HepG2 (cell line): ENCODE results near the gene RNH1. TPM values are rescaled to one million over a fixed set of nuclear protein-coding genes. Genes with fewer than 3 reads are reported as not detected.
A peak's percentile ranks its signal among the peaks of the same experiment; 100 is the strongest.

Source experiments
- DNMT1 ChIP-seq: sonication (generic); formaldehyde crosslinking; IDR thresholded peaks from 2 replicates; pipeline ENCODE4 v1.5.1; 2020; ENCODE audit warnings: mild to moderate bottlenecking, missing genetic modification reagents
- NR2F6 ChIP-seq, 2 experiments: IDR thresholded peaks; 2 replicates each; pipeline ENCODE4 v1.6.1; 2016; ENCODE audit warnings: antibody characterized with exemption in 1 of 2, mild to moderate bottlenecking in 1 of 2
- NR3C1 ChIP-seq: sonication (generic); formaldehyde crosslinking; IDR thresholded peaks from 2 replicates; pipeline ENCODE4 v1.4.0; 2020; ENCODE audit warnings: missing genetic modification reagents
- THYN1 ChIP-seq: sonication (generic); formaldehyde crosslinking; IDR thresholded peaks from 2 replicates; pipeline ENCODE4 v1.8.1; 2023; ENCODE audit warnings: low read depth, mild to moderate bottlenecking, moderate library complexity, missing genetic modification reagents, borderline replicate concordance
- TOE1 ChIP-seq: sonication (generic); formaldehyde crosslinking; IDR thresholded peaks from 2 replicates; pipeline ENCODE4 v1.4.0; 2020; ENCODE audit warnings: mild to moderate bottlenecking, missing genetic modification reagents
- ZBTB7A ChIP-seq: sonication (generic); formaldehyde crosslinking; IDR thresholded peaks from 2 replicates; pipeline ENCODE4 v1.8.0; 2022; ENCODE audit warnings: mild to moderate bottlenecking, missing genetic modification reagents
- ZNF564 ChIP-seq: sonication (generic); formaldehyde crosslinking; IDR thresholded peaks from 2 replicates; pipeline ENCODE4 v1.8.1; 2023; ENCODE audit warnings: mild to moderate bottlenecking, missing genetic modification reagents
- polyA plus RNA-seq, 8 experiments: library from polyadenylated mRNA; depleted of rRNA in 3 of 8; stranded (reverse) in 7 of 8; unstranded in 1 of 8; fragments of >200 nt; fragmentation: Illumina TruSeq in 4 of 8; extraction: Trizol in 4 of 8; gene quantifications; 2 replicates each; pipeline versions ENCODE4 v1.2.1 to v1.2.3, GENCODE V29; 2011 to 2016; ENCODE audit warnings: low read depth in 4 of 8, missing spikeins in 1 of 8, mixed read lengths in 1 of 8; ENCODE audit not compliant: insufficient read depth in 1 of 8
- total RNA-seq, 5 experiments: library from RNA; depleted of rRNA; stranded (reverse); fragments of >200 nt; fragmentation: Illumina TruSeq; extraction: Trizol; gene quantifications; 2 replicates each; pipeline ENCODE4 v1.2.3, GENCODE V29; 2016; ENCODE audit warnings: low read depth in 1 of 5
- TF ChIP-seq, protein P1 (sequence below), 2 experiments: sonication (generic) in 1 of 2; formaldehyde crosslinking in 1 of 2; IDR thresholded peaks; 2 replicates each; pipeline versions ENCODE4 v1.4.0 to v1.6.1; 2016 to 2020; ENCODE audit warnings: borderline replicate concordance in 1 of 2, low read depth in 1 of 2, mild to moderate bottlenecking in 1 of 2, missing genetic modification reagents in 1 of 2
- TF ChIP-seq, protein P2 (sequence below): sonication (generic); formaldehyde crosslinking; IDR thresholded peaks from 2 replicates; pipeline ENCODE4 v1.4.0; 2020; ENCODE audit warnings: missing genetic modification reagents, borderline replicate concordance
- TF ChIP-seq, protein P3 (sequence below): sonication (generic); formaldehyde crosslinking; IDR thresholded peaks from 2 replicates; pipeline ENCODE4 v1.4.0; 2020; ENCODE audit warnings: missing genetic modification reagents
- TF ChIP-seq, protein P4 (sequence below): sonication (generic); formaldehyde crosslinking; IDR thresholded peaks from 2 replicates; pipeline ENCODE4 v1.8.0; 2022; ENCODE audit warnings: missing genetic modification reagents, mild to moderate bottlenecking, moderate library complexity, borderline replicate concordance

The RNH1 gene
- total and polyA plus RNA-seq, 2 of the 13 experiments (the other 11 are each of a cell fraction or from before 2014, with no cell fraction given), result 36.0 to 74.1 TPM

DNA sequence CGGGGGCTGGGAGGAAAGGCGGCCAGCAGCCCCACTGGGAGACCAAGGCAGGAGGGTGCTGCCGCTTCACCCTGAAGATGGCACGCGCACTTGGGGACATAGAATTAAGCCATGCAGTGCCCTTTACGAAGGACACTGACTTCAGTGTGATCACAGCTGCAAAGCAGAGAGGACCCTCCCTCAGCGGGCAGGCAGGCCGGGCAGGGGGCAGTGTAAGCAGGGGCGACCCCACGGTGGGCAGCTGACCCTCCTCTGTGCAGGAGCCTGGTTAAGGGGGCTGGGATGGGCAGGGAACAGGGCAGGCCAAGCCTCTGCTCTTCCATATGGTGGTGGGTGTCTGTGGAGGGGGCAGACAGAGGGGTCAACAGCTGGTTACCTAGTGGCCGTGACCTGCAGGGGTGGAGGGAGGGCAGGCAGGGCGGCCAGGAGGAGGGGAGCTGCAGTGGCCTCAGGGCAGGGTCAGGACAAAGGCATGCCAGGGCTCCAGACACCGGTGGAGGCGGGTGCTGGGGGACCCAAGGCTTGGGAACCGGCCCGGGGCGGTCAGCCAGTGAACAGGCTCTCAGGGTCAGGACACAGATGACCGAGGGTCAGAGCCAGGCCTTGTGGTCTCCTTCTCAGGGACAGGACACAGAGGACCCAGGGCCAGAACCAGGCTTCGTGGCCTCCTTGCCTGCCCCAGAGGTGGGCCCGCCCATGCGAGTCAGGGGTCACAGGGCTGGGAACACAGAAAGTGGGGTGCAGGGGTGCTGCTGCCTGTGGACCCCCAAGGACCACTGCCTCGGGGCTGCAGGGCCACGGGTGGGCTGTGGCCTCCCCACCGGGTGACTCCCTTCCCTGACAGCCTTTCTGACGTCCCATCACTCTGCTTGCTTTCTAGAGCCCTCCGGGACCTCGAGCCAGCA is 46.3 kb upstream of the RNH1 start (continued):
- TF ChIP-seq, protein P1, sequence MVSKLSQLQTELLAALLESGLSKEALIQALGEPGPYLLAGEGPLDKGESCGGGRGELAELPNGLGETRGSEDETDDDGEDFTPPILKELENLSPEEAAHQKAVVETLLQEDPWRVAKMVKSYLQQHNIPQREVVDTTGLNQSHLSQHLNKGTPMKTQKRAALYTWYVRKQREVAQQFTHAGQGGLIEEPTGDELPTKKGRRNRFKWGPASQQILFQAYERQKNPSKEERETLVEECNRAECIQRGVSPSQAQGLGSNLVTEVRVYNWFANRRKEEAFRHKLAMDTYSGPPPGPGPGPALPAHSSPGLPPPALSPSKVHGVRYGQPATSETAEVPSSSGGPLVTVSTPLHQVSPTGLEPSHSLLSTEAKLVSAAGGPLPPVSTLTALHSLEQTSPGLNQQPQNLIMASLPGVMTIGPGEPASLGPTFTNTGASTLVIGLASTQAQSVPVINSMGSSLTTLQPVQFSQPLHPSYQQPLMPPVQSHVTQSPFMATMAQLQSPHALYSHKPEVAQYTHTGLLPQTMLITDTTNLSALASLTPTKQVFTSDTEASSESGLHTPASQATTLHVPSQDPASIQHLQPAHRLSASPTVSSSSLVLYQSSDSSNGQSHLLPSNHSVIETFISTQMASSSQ (IDR thresholded peaks at IDR 0.05; ENCODE audit: low read depth), result no peak
- TF ChIP-seq, protein P1 (CRISPR knock-in tag; IDR thresholded peaks at IDR 0.05; ENCODE audit: borderline replicate concordance), result no peak
- TF ChIP-seq, protein P2, sequence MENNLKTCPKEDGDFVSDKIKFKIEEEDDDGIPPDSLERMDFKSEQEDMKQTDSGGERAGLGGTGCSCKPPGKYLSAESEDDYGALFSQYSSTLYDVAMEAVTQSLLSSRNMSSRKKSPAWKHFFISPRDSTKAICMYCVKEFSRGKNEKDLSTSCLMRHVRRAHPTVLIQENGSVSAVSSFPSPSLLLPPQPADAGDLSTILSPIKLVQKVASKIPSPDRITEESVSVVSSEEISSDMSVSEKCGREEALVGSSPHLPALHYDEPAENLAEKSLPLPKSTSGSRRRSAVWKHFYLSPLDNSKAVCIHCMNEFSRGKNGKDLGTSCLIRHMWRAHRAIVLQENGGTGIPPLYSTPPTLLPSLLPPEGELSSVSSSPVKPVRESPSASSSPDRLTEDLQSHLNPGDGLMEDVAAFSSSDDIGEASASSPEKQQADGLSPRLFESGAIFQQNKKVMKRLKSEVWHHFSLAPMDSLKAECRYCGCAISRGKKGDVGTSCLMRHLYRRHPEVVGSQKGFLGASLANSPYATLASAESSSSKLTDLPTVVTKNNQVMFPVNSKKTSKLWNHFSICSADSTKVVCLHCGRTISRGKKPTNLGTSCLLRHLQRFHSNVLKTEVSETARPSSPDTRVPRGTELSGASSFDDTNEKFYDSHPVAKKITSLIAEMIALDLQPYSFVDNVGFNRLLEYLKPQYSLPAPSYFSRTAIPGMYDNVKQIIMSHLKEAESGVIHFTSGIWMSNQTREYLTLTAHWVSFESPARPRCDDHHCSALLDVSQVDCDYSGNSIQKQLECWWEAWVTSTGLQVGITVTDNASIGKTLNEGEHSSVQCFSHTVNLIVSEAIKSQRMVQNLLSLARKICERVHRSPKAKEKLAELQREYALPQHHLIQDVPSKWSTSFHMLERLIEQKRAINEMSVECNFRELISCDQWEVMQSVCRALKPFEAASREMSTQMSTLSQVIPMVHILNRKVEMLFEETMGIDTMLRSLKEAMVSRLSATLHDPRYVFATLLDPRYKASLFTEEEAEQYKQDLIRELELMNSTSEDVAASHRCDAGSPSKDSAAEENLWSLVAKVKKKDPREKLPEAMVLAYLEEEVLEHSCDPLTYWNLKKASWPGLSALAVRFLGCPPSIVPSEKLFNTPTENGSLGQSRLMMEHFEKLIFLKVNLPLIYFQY (CRISPR knock-in tag), result no peak
- TF ChIP-seq NR3C1 (CRISPR knock-in tag), result no peak
- TF ChIP-seq, protein P3, sequence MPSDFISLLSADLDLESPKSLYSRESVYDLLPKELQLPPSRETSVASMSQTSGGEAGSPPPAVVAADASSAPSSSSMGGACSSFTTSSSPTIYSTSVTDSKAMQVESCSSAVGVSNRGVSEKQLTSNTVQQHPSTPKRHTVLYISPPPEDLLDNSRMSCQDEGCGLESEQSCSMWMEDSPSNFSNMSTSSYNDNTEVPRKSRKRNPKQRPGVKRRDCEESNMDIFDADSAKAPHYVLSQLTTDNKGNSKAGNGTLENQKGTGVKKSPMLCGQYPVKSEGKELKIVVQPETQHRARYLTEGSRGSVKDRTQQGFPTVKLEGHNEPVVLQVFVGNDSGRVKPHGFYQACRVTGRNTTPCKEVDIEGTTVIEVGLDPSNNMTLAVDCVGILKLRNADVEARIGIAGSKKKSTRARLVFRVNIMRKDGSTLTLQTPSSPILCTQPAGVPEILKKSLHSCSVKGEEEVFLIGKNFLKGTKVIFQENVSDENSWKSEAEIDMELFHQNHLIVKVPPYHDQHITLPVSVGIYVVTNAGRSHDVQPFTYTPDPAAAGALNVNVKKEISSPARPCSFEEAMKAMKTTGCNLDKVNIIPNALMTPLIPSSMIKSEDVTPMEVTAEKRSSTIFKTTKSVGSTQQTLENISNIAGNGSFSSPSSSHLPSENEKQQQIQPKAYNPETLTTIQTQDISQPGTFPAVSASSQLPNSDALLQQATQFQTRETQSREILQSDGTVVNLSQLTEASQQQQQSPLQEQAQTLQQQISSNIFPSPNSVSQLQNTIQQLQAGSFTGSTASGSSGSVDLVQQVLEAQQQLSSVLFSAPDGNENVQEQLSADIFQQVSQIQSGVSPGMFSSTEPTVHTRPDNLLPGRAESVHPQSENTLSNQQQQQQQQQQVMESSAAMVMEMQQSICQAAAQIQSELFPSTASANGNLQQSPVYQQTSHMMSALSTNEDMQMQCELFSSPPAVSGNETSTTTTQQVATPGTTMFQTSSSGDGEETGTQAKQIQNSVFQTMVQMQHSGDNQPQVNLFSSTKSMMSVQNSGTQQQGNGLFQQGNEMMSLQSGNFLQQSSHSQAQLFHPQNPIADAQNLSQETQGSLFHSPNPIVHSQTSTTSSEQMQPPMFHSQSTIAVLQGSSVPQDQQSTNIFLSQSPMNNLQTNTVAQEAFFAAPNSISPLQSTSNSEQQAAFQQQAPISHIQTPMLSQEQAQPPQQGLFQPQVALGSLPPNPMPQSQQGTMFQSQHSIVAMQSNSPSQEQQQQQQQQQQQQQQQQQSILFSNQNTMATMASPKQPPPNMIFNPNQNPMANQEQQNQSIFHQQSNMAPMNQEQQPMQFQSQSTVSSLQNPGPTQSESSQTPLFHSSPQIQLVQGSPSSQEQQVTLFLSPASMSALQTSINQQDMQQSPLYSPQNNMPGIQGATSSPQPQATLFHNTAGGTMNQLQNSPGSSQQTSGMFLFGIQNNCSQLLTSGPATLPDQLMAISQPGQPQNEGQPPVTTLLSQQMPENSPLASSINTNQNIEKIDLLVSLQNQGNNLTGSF, result no peak
- TF ChIP-seq THYN1 (CRISPR knock-in tag), result no peak
- TF ChIP-seq NR2F6 (IDR thresholded peaks at IDR 0.05), result peak; percentile 36; the same call in 1 of the 2 replicates
- peak; percentile 64 for TF ChIP-seq NR2F6 (CRISPR knock-in tag; IDR thresholded peaks at IDR 0.05)
- TF ChIP-seq DNMT1 (CRISPR knock-in tag), result no peak
- TF ChIP-seq, protein P4, sequence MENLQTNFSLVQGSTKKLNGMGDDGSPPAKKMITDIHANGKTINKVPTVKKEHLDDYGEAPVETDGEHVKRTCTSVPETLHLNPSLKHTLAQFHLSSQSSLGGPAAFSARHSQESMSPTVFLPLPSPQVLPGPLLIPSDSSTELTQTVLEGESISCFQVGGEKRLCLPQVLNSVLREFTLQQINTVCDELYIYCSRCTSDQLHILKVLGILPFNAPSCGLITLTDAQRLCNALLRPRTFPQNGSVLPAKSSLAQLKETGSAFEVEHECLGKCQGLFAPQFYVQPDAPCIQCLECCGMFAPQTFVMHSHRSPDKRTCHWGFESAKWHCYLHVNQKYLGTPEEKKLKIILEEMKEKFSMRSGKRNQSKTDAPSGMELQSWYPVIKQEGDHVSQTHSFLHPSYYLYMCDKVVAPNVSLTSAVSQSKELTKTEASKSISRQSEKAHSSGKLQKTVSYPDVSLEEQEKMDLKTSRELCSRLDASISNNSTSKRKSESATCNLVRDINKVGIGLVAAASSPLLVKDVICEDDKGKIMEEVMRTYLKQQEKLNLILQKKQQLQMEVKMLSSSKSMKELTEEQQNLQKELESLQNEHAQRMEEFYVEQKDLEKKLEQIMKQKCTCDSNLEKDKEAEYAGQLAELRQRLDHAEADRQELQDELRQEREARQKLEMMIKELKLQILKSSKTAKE (CRISPR knock-in tag), result peak; percentile 55; the same call in 1 of the 2 replicates
- no peak for TF ChIP-seq ZNF564 (CRISPR knock-in tag)
- no peak for TF ChIP-seq TOE1 (CRISPR knock-in tag)
- TF ChIP-seq ZBTB7A (CRISPR knock-in tag), result peak; percentile 57
